Fibroblast of lung (primary cell): ENCODE results near the gene NF1.

Experiments used
- CTCF ChIP-seq, 2 donors: IDR thresholded peaks in 1 of 2; conservative IDR thresholded peaks in 1 of 2; 1 replicate in 1 of 2; 2 replicates in 1 of 2; pipeline ENCODE4 v1.5.1; 2011 to 2012; ENCODE audit warnings: low read length in 2 of 2, control low read depth in 1 of 2, inconsistent platforms in 1 of 2, low read depth in 1 of 2, mild to moderate bottlenecking in 1 of 2
- EZH2 ChIP-seq: IDR thresholded peaks from 2 replicates; pipeline ENCODE4 v1.5.1; 2012; ENCODE audit warnings: low read length, control low read depth, mild to moderate bottlenecking; ENCODE audit errors: missing control alignments

DNA sequence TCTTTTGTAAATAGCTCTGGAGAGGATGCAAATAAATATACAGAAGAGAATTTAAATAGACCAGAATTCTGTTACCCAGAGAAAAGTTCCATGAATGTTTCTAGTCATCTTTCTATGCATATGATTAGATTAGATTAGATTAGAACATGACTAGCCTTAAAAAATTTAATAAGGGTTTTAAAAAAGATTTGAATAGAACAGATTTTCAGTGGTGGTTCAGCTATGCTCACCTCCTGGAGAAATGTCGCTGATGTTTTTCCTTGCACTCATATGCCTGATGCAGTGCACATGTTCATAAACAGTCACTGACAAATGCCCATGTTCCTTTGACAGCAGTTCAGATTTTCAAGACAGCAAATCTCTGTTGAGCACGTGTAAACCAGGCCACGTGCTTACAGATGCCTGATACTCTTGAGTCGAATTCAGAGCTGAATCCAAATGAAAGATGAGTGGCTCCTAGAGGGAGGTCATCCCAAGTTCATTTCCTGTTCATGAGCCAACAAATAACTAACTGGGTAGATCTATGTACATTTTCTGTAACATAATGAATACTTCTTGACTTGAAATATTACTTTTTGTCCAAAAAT, 276.8 kb downstream of the NF1 start:
- TF ChIP-seq EZH2 = no peak
- no peak for TF ChIP-seq CTCF (conservative IDR thresholded peaks at IDR 0.05 in 1 of 2, IDR thresholded peaks at IDR 0.05 in 1 of 2; ENCODE audit: low read depth in 1 of 2, low read length in 2 of 2)
